ENCODE results near the gene NUDCD3. TPM values are rescaled to one million over a fixed set of nuclear protein-coding genes. Genes with fewer than 3 reads are reported as not detected.

Gene NUDCD3
- total and polyA plus RNA-seq, 2 of the 8 experiments (the other 6 are each of a cell fraction or from before 2014, with no cell fraction given), result 35.2 to 93.7 TPM

- TF ChIP-seq KDM5A (IDR thresholded peaks at IDR 0.05; ENCODE audit: low read length) (peak; percentile 66; the same call in 1 of the 2 replicates), ASH2L (IDR thresholded peaks at IDR 0.05; ENCODE audit: low read length) (peak; percentile 97), E2F6 (IDR thresholded peaks at IDR 0.05) (peak; percentile 76), SIN3A (conservative IDR thresholded peaks at IDR 0.05 in 1 of 2, IDR thresholded peaks at IDR 0.05 in 1 of 2; ENCODE audit: low read depth in 1 of 2, low read length in 2 of 2) (peak; percentile 87 to 88; a peak in 3 of 4 replicates), MAX (IDR thresholded peaks at IDR 0.05) (peak; percentile 76; the same call in 1 of the 2 replicates), KDM1A (IDR thresholded peaks at IDR 0.05; ENCODE audit: borderline replicate concordance, low read length) (no peak), TAF1 (IDR thresholded peaks at IDR 0.05; ENCODE audit: low read depth, low read length) (peak; percentile 79), SIX5 (IDR thresholded peaks at IDR 0.05; ENCODE audit: low read depth, low read length) (0 out of 2 replicates have a peak, but pooled peaks have one; percentile 24), BRCA1 (IDR thresholded peaks at IDR 0.05; ENCODE audit: low read depth, low read length) (no peak), FOSL1 (IDR thresholded peaks at IDR 0.05; ENCODE audit: insufficient read depth, low read depth, low read length) (no peak), EGR1 (IDR thresholded peaks at IDR 0.05; ENCODE audit: borderline replicate concordance, low read depth, low read length) (peak; percentile 65; the same call in 1 of the 2 replicates), ATF3 (IDR thresholded peaks at IDR 0.05; ENCODE audit: insufficient read depth, low read depth, low read length) (peak; percentile 80), SIRT6 (IDR thresholded peaks at IDR 0.05; ENCODE audit: low read length) (no peak), GABPA (IDR thresholded peaks at IDR 0.05; ENCODE audit: borderline replicate concordance, insufficient read depth, low read length) (peak; percentile 100), GTF2F1 (IDR thresholded peaks at IDR 0.05; ENCODE audit: borderline replicate concordance, low read depth, low read length) (peak; percentile 27; the same call in 1 of the 2 replicates), CHD1 (IDR thresholded peaks at IDR 0.05; ENCODE audit: low read depth, low read length) (no peak), USF2 (IDR thresholded peaks at IDR 0.05; ENCODE audit: low read length) (peak; percentile 95), NANOG (IDR thresholded peaks at IDR 0.05; ENCODE audit: insufficient read depth, low read depth, low read length, poor library complexity, severe bottlenecking) (peak; percentile 21), TCF12 (IDR thresholded peaks at IDR 0.05; ENCODE audit: low read depth, low read length) (0 out of 2 replicates have a peak, but pooled peaks have one; percentile 13), SP4 (IDR thresholded peaks at IDR 0.05; ENCODE audit: low read length) (peak; percentile 94), CHD2 (IDR thresholded peaks at IDR 0.05; ENCODE audit: low read length) (0 out of 2 replicates have a peak, but pooled peaks have one; percentile 44)
Measured at GRCh38 chr7:44490351-44491200, at the start of gene NUDCD3 (continued).

Data from H1 (cell line).